Measurements from ENCODE around the gene ATXN1.

DNA sequence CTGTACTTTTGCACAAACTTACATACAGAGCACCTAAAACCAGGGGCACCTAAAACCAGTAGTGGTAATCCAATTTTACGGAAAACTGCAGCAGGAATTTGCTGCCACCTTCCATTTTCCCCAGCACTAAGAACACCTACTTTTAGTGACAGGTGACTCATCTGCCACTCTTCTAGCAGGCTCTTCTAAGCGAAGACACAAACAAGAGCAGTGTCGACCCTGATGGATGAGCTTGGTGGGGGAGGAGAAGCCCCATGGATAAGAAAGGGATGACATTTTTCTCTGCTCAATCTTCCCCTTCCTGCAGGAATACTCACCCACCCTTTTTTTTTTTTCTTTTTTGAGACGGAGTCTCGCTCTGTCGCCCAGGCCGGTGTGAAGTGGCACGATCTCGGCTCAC is 406.0 kb downstream of the ATXN1 start:
- TF ChIP-seq CTCF (IDR thresholded peaks at IDR 0.05; ENCODE audit: poor library complexity, severe bottlenecking) (no peak), POLR2AphosphoS5 (IDR thresholded peaks at IDR 0.05) (no peak), RAD21 (conservative IDR thresholded peaks at IDR 0.05) (no peak), SMC3 (conservative IDR thresholded peaks at IDR 0.05; ENCODE audit: poor library complexity) (no peak), EZH2 (IDR thresholded peaks at IDR 0.05; ENCODE audit: borderline replicate concordance, insufficient read depth, low read length, poor library complexity, severe bottlenecking) (no peak)

All from neural cell (in vitro differentiated cells).